ENCODE measurements around the gene CARD11. TPM values are rescaled to one million over a fixed set of nuclear protein-coding genes. Genes with fewer than 3 reads are reported as not detected.
"Not testable (repeated sequence)": the region's sequence is repeated elsewhere in the genome, so short reads cannot be mapped to it uniquely, and the experiment has no call there.

The CARD11 gene
- total and polyA plus RNA-seq, 2 experiments from 2014 or later, result 0.15 TPM; not detected in 1

DNA sequence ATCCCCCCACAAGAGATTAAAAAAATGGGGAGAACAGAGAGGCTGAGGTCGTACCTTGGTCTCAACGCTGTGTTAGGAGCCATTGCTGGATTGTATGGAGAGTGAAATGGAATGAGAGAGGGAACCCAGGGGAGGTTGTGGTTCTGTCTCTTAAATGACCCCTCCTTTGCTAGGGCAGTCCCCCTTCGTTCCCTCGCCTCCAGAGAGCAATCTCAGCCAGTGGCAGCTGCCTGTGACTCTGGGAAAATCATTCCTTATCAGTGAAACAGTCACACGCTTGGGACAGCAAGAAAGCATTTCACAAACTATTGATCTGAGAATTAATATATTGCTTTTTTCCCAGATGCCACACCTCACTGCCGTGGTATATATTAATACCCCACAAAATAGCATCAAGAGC, 12.0 kb upstream of the CARD11 start:
- Histone ChIP-seq H3K27ac (no peak overlapping the region), H3K36me3 (no peaks in the 10 kb centered on the region), H3K9me3 (ENCODE audit: low read depth) (no peaks in the 10 kb centered on the region), H3K4me1 (ENCODE audit: low read depth) (no peaks in the 10 kb centered on the region), H3K27me3 (no peaks in the 10 kb centered on the region), H3K4me3 (no peak overlapping the region)
- no peak for DNase-seq (ENCODE audit: low read depth in 1 of 2, low spot score in 1 of 2)
- TF ChIP-seq, protein P1, sequence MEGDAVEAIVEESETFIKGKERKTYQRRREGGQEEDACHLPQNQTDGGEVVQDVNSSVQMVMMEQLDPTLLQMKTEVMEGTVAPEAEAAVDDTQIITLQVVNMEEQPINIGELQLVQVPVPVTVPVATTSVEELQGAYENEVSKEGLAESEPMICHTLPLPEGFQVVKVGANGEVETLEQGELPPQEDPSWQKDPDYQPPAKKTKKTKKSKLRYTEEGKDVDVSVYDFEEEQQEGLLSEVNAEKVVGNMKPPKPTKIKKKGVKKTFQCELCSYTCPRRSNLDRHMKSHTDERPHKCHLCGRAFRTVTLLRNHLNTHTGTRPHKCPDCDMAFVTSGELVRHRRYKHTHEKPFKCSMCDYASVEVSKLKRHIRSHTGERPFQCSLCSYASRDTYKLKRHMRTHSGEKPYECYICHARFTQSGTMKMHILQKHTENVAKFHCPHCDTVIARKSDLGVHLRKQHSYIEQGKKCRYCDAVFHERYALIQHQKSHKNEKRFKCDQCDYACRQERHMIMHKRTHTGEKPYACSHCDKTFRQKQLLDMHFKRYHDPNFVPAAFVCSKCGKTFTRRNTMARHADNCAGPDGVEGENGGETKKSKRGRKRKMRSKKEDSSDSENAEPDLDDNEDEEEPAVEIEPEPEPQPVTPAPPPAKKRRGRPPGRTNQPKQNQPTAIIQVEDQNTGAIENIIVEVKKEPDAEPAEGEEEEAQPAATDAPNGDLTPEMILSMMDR (IDR thresholded peaks at IDR 0.05; ENCODE audit: low read depth, low read length), result no peak

GRCh38 chr7:3042861-3043489, 692 bp downstream of the CARD11 start:
- no peak overlapping the region for H3K27ac ChIP-seq
- no peaks in the 10 kb centered on the region for H3K4me1 ChIP-seq (ENCODE audit: low read depth)
- H3K4me3 ChIP-seq, result no peak overlapping the region
- TF ChIP-seq, protein P1 (IDR thresholded peaks at IDR 0.05; ENCODE audit: low read depth, low read length), result no peak
- no peaks in the 10 kb centered on the region for H3K36me3 ChIP-seq
- peaks cover 11% of the 10 kb centered on the region for H3K27me3 ChIP-seq
- no peaks in the 10 kb centered on the region for H3K9me3 ChIP-seq (ENCODE audit: low read depth)
- no peak for DNase-seq (ENCODE audit: low read depth in 1 of 2, low spot score in 1 of 2)

- no peak overlapping the region for H3K4me3 ChIP-seq
Observed at GRCh38 chr7:3041986-3042675, 1.5 kb downstream of the CARD11 start.

DNA sequence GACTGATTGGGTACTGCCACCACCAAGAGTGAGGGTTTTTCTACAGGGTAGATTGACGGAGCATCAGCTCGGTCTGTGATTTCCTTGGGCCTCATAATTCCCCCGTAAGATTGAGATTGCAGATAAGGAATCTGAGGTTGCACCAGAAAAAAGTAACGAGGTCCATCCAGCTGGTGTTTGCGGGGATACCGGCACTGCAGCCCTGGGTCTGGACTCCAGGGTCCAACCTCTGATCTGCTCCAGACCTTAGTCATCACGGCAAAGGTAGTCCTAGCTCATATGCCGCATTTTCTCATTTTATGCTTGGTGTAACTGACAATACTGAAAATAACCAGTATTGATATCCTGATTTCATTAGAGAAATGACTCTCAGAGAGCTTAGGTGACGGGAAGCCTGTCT, 3.9 kb downstream of the CARD11 start:
- TF ChIP-seq, protein P1 (IDR thresholded peaks at IDR 0.05; ENCODE audit: low read depth, low read length), result no peak

More at GRCh38 chr7:3041986-3042675, 1.5 kb downstream of the CARD11 start:
- Histone ChIP-seq H3K36me3 (no peaks in the 10 kb centered on the region), H3K27ac (no peak overlapping the region), H3K4me1 (ENCODE audit: low read depth) (no peaks in the 10 kb centered on the region), H3K9me3 (ENCODE audit: low read depth) (no peaks in the 10 kb centered on the region), H3K27me3 (peaks cover 11% of the 10 kb centered on the region)
- no peak for DNase-seq (ENCODE audit: low read depth in 1 of 2, low spot score in 1 of 2)
- TF ChIP-seq, protein P1 (IDR thresholded peaks at IDR 0.05; ENCODE audit: low read depth, low read length), result no peak

DNA sequence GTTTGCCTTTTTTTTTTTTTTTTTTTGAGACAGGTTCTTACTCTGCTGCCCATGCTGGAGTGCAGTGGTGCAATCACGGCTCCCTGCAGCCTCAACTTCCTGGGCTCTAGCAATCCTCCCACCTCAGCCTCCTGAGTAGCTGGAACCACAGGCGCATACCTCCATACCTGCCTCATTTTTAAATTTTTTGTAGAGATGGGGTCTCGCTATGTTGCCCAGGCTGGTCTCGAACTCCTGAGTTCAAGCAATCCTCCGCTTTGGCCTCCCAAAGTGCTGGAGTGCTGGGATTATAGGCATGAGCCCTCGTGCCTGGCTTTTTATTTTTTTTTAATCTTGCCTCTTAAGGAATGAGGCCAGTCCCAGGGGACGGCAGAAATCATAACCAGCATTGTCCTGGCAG, 5.7 kb downstream of the CARD11 start:
- not testable (repeated sequence) for H3K27ac ChIP-seq; H3K4me3 ChIP-seq; H3K36me3 ChIP-seq; DNase-seq (ENCODE audit: low read depth in 1 of 2, low spot score in 1 of 2); H3K9me3 ChIP-seq (ENCODE audit: low read depth); H3K4me1 ChIP-seq (ENCODE audit: low read depth); H3K27me3 ChIP-seq

More for the DNA sequence above, 3.9 kb downstream of the CARD11 start:
- H3K36me3 ChIP-seq, result no peaks in the 10 kb centered on the region
- H3K9me3 ChIP-seq (ENCODE audit: low read depth), result no peaks in the 10 kb centered on the region
- H3K4me1 ChIP-seq (ENCODE audit: low read depth), result no peaks in the 10 kb centered on the region
- H3K27me3 ChIP-seq, result peaks cover 11% of the 10 kb centered on the region
- DNase-seq (ENCODE audit: low read depth in 1 of 2, low spot score in 1 of 2), result no peak
- no peak overlapping the region for H3K4me3 ChIP-seq
- no peak overlapping the region for H3K27ac ChIP-seq

GRCh38 chr7:3037259-3037658, 6.4 kb downstream of the CARD11 start:
- Histone ChIP-seq H3K4me3 (no peak overlapping the region), H3K9me3 (ENCODE audit: low read depth) (no peaks in the 10 kb centered on the region), H3K4me1 (ENCODE audit: low read depth) (no peaks in the 10 kb centered on the region), H3K27me3 (no peaks in the 10 kb centered on the region), H3K36me3 (no peaks in the 10 kb centered on the region), H3K27ac (no peak overlapping the region)
- DNase-seq (ENCODE audit: low read depth in 1 of 2, low spot score in 1 of 2), result no peak
- TF ChIP-seq, protein P1 (IDR thresholded peaks at IDR 0.05; ENCODE audit: low read depth, low read length), result no peak

Data from cardiac muscle cell (in vitro differentiated cells and primary cell).